ENCODE measurements around the gene IPO4.

- TF ChIP-seq STAG1 (CRISPR knock-in tag; IDR thresholded peaks at IDR 0.05; ENCODE audit: borderline replicate concordance) (no peak), JUN (IDR thresholded peaks at IDR 0.05; ENCODE audit: borderline replicate concordance, low read depth, low read length) (no peak), JUN (CRISPR knock-in tag; IDR thresholded peaks at IDR 0.05; ENCODE audit: borderline replicate concordance) (no peak), EZH2 (IDR thresholded peaks at IDR 0.05; ENCODE audit: borderline replicate concordance, low read depth, low read length) (no peak), CTCF (IDR thresholded peaks at IDR 0.05 in 2 of 3, conservative IDR thresholded peaks at IDR 0.05 in 1 of 3; ENCODE audit: insufficient read depth in 2 of 3, low read depth in 1 of 3, low read length in 3 of 3) (no peak), MYC (IDR thresholded peaks at IDR 0.05; ENCODE audit: low read depth, low read length) (no peak), MYC (CRISPR knock-in tag; IDR thresholded peaks at IDR 0.05; ENCODE audit: borderline replicate concordance, low read depth) (no peak)
These were observed 51.7 kb downstream of the IPO4 start for GRCh38 chr14:24136684-24137528.
